ENCODE measurements around the gene RBMS1.

GRCh38 chr2:160534249-160534648, 40.6 kb upstream of the RBMS1 start:
- TF ChIP-seq CTCF (IDR thresholded peaks at IDR 0.05) (no peak), POLR2AphosphoS5 (IDR thresholded peaks at IDR 0.05; ENCODE audit: insufficient read depth in 1 of 2, low read depth in 1 of 2) (no peak), POLR2A (IDR thresholded peaks at IDR 0.05) (no peak)

All from vagina (tissue), 2 donors.